HepG2 (cell line): ENCODE results near the gene COMMD2.

ENCODE experiments used
- CTCF ChIP-seq: sonication (generic); formaldehyde crosslinking; IDR thresholded peaks from 2 replicates; pipeline ENCODE4 v1.5.0; 2020; ENCODE audit warnings: mild to moderate bottlenecking, missing genetic modification reagents, moderate library complexity
- MXD1 ChIP-seq: sonication (generic); formaldehyde crosslinking; IDR thresholded peaks from 2 replicates; pipeline ENCODE4 v1.4.0; 2020; ENCODE audit warnings: mild to moderate bottlenecking, missing genetic modification reagents
- NKX3-1 ChIP-seq: sonication (generic); formaldehyde crosslinking; IDR thresholded peaks from 2 replicates; pipeline ENCODE4 v1.5.0; 2020; ENCODE audit warnings: missing genetic modification reagents

- TF ChIP-seq CTCF (CRISPR knock-in tag) (no peak), NKX3-1 (no peak), MXD1 (no peak)
Measured at GRCh38 chr3:149801639-149802038, 49.4 kb upstream of the COMMD2 start.
